Sigmoid colon (tissue), 7 donors: ENCODE measurements around the gene RAD9A. TPM values are rescaled to one million over a fixed set of nuclear protein-coding genes. Genes with fewer than 3 reads are reported as not detected.

Experiments used
- DNase-seq: peaks from one replicate; pipeline ENCODE4 v3.0.0-alpha.2; 2019
- H3K27ac ChIP-seq, 4 donors: fragments of 200-600 bp; sonication (generic); one replicate each; pipeline ENCODE4 v1.5.1; 2016 to 2019; ENCODE audit warnings: mild to moderate bottlenecking in 1 of 4
- H3K27me3 ChIP-seq, 3 donors: fragments of 200-600 bp; sonication (generic); one replicate each; pipeline ENCODE4 v1.5.1; 2019; ENCODE audit warnings: mild to moderate bottlenecking in 1 of 3
- H3K36me3 ChIP-seq, 4 donors: fragments of 200-600 bp; sonication (generic); one replicate each; pipeline ENCODE4 v1.5.1; 2016 to 2019
- H3K4me1 ChIP-seq, 4 donors: fragments of 200-600 bp; sonication (generic); one replicate each; pipeline ENCODE4 v1.5.1; 2017 to 2019
- H3K4me3 ChIP-seq, 4 donors: fragments of 200-600 bp; sonication (generic); one replicate each; pipeline ENCODE4 v1.5.1; 2017 to 2019; ENCODE audit warnings: mild to moderate bottlenecking in 2 of 4, moderate library complexity in 1 of 4
- H3K9me3 ChIP-seq, 4 donors: fragments of 200-600 bp in 3 of 4; sonication (generic) in 3 of 4; one replicate each; pipeline versions ENCODE4 v1.5.1 to v1.6.1; 2013 to 2019
- CTCF ChIP-seq, 4 experiments: fragments of 450-650 bp in 3 of 4; fragments of 200-600 bp in 1 of 4; IDR thresholded peaks; one replicate each; pipeline ENCODE4 v1.5.1; 2016 to 2019; ENCODE audit warnings: antibody characterized with exemption in 4 of 4, mild to moderate bottlenecking in 3 of 4, moderate library complexity in 2 of 4
- EP300 ChIP-seq, 4 donors: sonication (generic); formaldehyde crosslinking; IDR thresholded peaks; one replicate each; pipeline ENCODE4 v1.6.1; 2017; ENCODE audit warnings: antibody characterized with exemption in 4 of 4
- POLR2A ChIP-seq, 2 donors: fragments of 450-650 bp; IDR thresholded peaks; one replicate each; pipeline ENCODE4 v1.6.1; 2016; ENCODE audit warnings: antibody characterized with exemption in 2 of 2, mild to moderate bottlenecking in 2 of 2, moderate library complexity in 2 of 2
- POLR2AphosphoS5 ChIP-seq, 4 donors: sonication (generic); formaldehyde crosslinking; IDR thresholded peaks; one replicate each; pipeline ENCODE4 v1.6.1; 2017; ENCODE audit warnings: antibody characterized with exemption in 4 of 4
- WGBS, 2 donors: extraction: QIAGEN DNeasy Blood & Tissue Kit; methylation state at CpG; one replicate each; pipeline ENCODE4 v1.1.7; 2013; 5-methylcytosine and 5-hydroxymethylcytosine counted together
- intact Hi-C: fragments of 100-400 bp; cut with DNase I; formaldehyde crosslinking; loops from one replicate; pipeline ENCODE4 v1.15.1; 2023
- polyA plus RNA-seq, 3 donors: library from polyadenylated mRNA; stranded (reverse); fragments of 200-250 nt; gene quantifications; one replicate each; pipeline ENCODE4 v1.2.3, GENCODE V29; 2013
- total RNA-seq, 4 donors: library from RNA; depleted of rRNA; stranded (reverse); fragments of >200 nt; gene quantifications; one replicate each; pipeline ENCODE4 v1.1.0, GENCODE V29; 2016
- donor health status: healthy with polysubstance abuse.
- donor health status: Bipolar disorder and iron deficiency.
- donor health status: healthy.

Gene RAD9A
- total and polyA plus RNA-seq, 7 donors = 6.5 to 33.9 (median 15.8) TPM

GRCh38 chr11:67412495-67413179 lies 20.9 kb downstream of the RAD9A start:
- Histone ChIP-seq H3K27ac (no peak overlapping the region), H3K36me3 (no peaks in the 10 kb centered on the region), H3K4me1 (peaks cover 0 to 24% (median 18%) of the 10 kb centered on the region in 4 donors), H3K9me3 (no peaks in the 10 kb centered on the region), H3K27me3 (peaks cover 37 to 76% (median 46%) of the 10 kb centered on the region in 3 donors), H3K4me3 (no peak overlapping the region)
- intact Hi-C loops = no loop called here
- no peak for DNase-seq
- TF ChIP-seq POLR2A (IDR thresholded peaks at IDR 0.05) (no peak), EP300 (IDR thresholded peaks at IDR 0.05) (no peak), POLR2AphosphoS5 (IDR thresholded peaks at IDR 0.05) (no peak), CTCF (IDR thresholded peaks at IDR 0.05) (no peak)
- WGBS, 2 donors = 59 to 67% methylated on average over 9 of the region's 9 CpGs

- Histone ChIP-seq H3K9me3 (no peaks in the 10 kb centered on the region), H3K27me3 (peaks cover 37 to 69% (median 42%) of the 10 kb centered on the region in 3 donors), H3K27ac (no peak overlapping the region), H3K4me1 (peaks cover 0 to 24% (median 18%) of the 10 kb centered on the region in 4 donors), H3K36me3 (no peaks in the 10 kb centered on the region), H3K4me3 (no peak overlapping the region)
- intact Hi-C loops = no loop called here
- TF ChIP-seq EP300 (IDR thresholded peaks at IDR 0.05) = no peak
- no peak for TF ChIP-seq POLR2AphosphoS5 (IDR thresholded peaks at IDR 0.05)
- no peak for TF ChIP-seq POLR2A (IDR thresholded peaks at IDR 0.05)
- TF ChIP-seq CTCF (IDR thresholded peaks at IDR 0.05) = no peak
- 53 to 60% methylated on average over 2 of the region's 2 CpGs for WGBS, 2 donors
- DNase-seq = no peak
Observed at GRCh38 chr11:67413266-67413849, 21.6 kb downstream of the RAD9A start.

GRCh38 chr11:67415501-67416304 lies 23.9 kb downstream of the RAD9A start, which contains the start of gene CARNS1:
Gene CARNS1 (plus strand): TSS chr11:67415678. CDS start chr11:67416200, 522 bp downstream.
- Histone ChIP-seq H3K4me3 (peak within 1 kb of the TSS; percentile 9 to 41 (median 38)), H3K27me3 (peaks cover 17 to 45% (median 20%) of the 10 kb centered on the region in 3 donors), H3K9me3 (no peaks in the 10 kb centered on the region), H3K4me1 (peaks cover 0 to 43% (median 32%) of the 10 kb centered on the region in 4 donors), H3K36me3 (no peaks in the 10 kb centered on the region), H3K27ac (peak within 1 kb of the TSS in 3 of 4 donors; percentile 15 to 51 (median 23))
- intact Hi-C loops = no loop called here
- no peak for TF ChIP-seq POLR2AphosphoS5 (IDR thresholded peaks at IDR 0.05)
- DNase-seq = no peak
- WGBS, 2 donors = 4 to 8% methylated on average over 67 of the region's 67 CpGs

- 50 to 57% methylated on average over 21 of the region's 21 CpGs for WGBS, 2 donors
- Histone ChIP-seq H3K27ac (peak overlapping the region in 1 of 4 donors; percentile 51), H3K4me3 (no peak overlapping the region), H3K9me3 (no peaks in the 10 kb centered on the region), H3K36me3 (no peaks in the 10 kb centered on the region), H3K27me3 (peaks cover 11 to 36% (median 11%) of the 10 kb centered on the region in 3 donors), H3K4me1 (peaks cover 0 to 49% (median 35%) of the 10 kb centered on the region in 4 donors)
- intact Hi-C loops = no loop called here
- TF ChIP-seq EP300 (IDR thresholded peaks at IDR 0.05) = no peak
- TF ChIP-seq POLR2A (IDR thresholded peaks at IDR 0.05) = no peak
- no peak for TF ChIP-seq CTCF (IDR thresholded peaks at IDR 0.05)
- no peak for TF ChIP-seq POLR2AphosphoS5 (IDR thresholded peaks at IDR 0.05)
- no peak for DNase-seq
Observed at GRCh38 chr11:67416416-67417335, 24.9 kb downstream of the RAD9A start.
